Trophoblast cell (in vitro differentiated cells and primary cell): ENCODE results near the gene COL23A1.

Source experiments
- DNase-seq, 2 donors: peaks; one replicate each; pipeline ENCODE4 v3.0.0-alpha.2; 2016
- H2AFZ ChIP-seq: 2 replicates; pipeline ENCODE4 v1.6.1; 2013; ENCODE audit warnings: low read length, moderate library complexity, mild to moderate bottlenecking; ENCODE audit not compliant: insufficient read depth, poor library complexity
- H2AK5ac ChIP-seq: 2 replicates; pipeline ENCODE4 v1.6.1; 2013; ENCODE audit warnings: mild to moderate bottlenecking, low read length
- H2BK120ac ChIP-seq: 2 replicates; pipeline ENCODE4 v1.6.1; 2013; ENCODE audit warnings: low read length, mild to moderate bottlenecking, moderate library complexity; ENCODE audit not compliant: insufficient read depth, poor library complexity
- H2BK12ac ChIP-seq: 2 replicates; pipeline ENCODE4 v1.6.1; 2013; ENCODE audit warnings: mild to moderate bottlenecking, low read length, moderate library complexity
- H2BK5ac ChIP-seq: 2 replicates; pipeline ENCODE4 v1.6.1; 2013; ENCODE audit warnings: low read length, low read depth, moderate library complexity, mild to moderate bottlenecking; ENCODE audit not compliant: poor library complexity
- H3K14ac ChIP-seq: 2 replicates; pipeline ENCODE4 v1.6.1; 2013; ENCODE audit warnings: mild to moderate bottlenecking, low read length
- H3K18ac ChIP-seq: 2 replicates; pipeline ENCODE4 v1.6.1; 2013; ENCODE audit warnings: mild to moderate bottlenecking, low read length
- H3K23ac ChIP-seq: 2 replicates; pipeline ENCODE4 v1.6.1; 2013; ENCODE audit warnings: low read length
- H3K27ac ChIP-seq: 2 replicates; pipeline ENCODE4 v1.5.1; 2013; ENCODE audit warnings: low read depth, mild to moderate bottlenecking, inconsistent platforms, low read length, moderate library complexity
- H3K27me3 ChIP-seq: 2 replicates; pipeline ENCODE4 v1.6.1; 2013; ENCODE audit warnings: inconsistent platforms, mild to moderate bottlenecking, low read length, moderate library complexity; ENCODE audit not compliant: insufficient read depth
- H3K36me3 ChIP-seq, 2 experiments: 1 replicate in 1 of 2; 2 replicates in 1 of 2; pipeline ENCODE4 v1.6.1; 2013; ENCODE audit warnings: low read length in 2 of 2, mild to moderate bottlenecking in 2 of 2, moderate library complexity in 1 of 2; ENCODE audit not compliant: insufficient read depth in 2 of 2, control insufficient read depth in 1 of 2
- H3K4ac ChIP-seq: 2 replicates; pipeline ENCODE4 v1.6.1; 2013; ENCODE audit warnings: low read depth, mild to moderate bottlenecking, low read length, moderate library complexity
- H3K4me1 ChIP-seq, 2 experiments: 1 replicate in 1 of 2; 2 replicates in 1 of 2; pipeline ENCODE4 v1.6.1; 2013; ENCODE audit warnings: low read length in 2 of 2, mild to moderate bottlenecking in 2 of 2, moderate library complexity in 1 of 2; ENCODE audit not compliant: insufficient read depth in 2 of 2, control insufficient read depth in 1 of 2
- H3K4me2 ChIP-seq: 2 replicates; pipeline ENCODE4 v1.6.1; 2013; ENCODE audit warnings: inconsistent platforms, mild to moderate bottlenecking, low read length, moderate library complexity
- H3K4me3 ChIP-seq: 2 replicates; pipeline ENCODE4 v1.5.1; 2013; ENCODE audit warnings: mild to moderate bottlenecking, low read depth, low read length, inconsistent platforms
- H3K79me1 ChIP-seq: one replicate; pipeline ENCODE4 v1.6.1; 2013; ENCODE audit warnings: low read length
- H3K79me2 ChIP-seq: 2 replicates; pipeline ENCODE4 v1.6.1; 2013; ENCODE audit warnings: low read length, mild to moderate bottlenecking; ENCODE audit not compliant: control insufficient read depth, insufficient read depth, poor library complexity
- H3K9ac ChIP-seq: 2 replicates; pipeline ENCODE4 v1.6.1; 2013; ENCODE audit warnings: mild to moderate bottlenecking, low read length
- H3K9me3 ChIP-seq: 2 replicates; pipeline ENCODE4 v1.6.1; 2013; ENCODE audit warnings: low read depth, mild to moderate bottlenecking, control low read depth, inconsistent platforms, low read length; ENCODE audit not compliant: insufficient read depth
- H4K12ac ChIP-seq: 2 replicates; pipeline ENCODE4 v1.6.1; 2013; ENCODE audit warnings: low read depth, mild to moderate bottlenecking, low read length, moderate library complexity
- H4K8ac ChIP-seq: 2 replicates; pipeline ENCODE4 v1.6.1; 2013; ENCODE audit warnings: low read depth, mild to moderate bottlenecking, low read length, moderate library complexity
- H4K91ac ChIP-seq: one replicate; pipeline ENCODE4 v1.6.1; 2013; ENCODE audit warnings: low read depth, mild to moderate bottlenecking, low read length, moderate library complexity
- WGBS: extraction: QIAGEN DNeasy Blood & Tissue Kit; methylation state at CpG from one replicate; pipeline ENCODE4 v1.1.7; 2013; ENCODE audit warnings: missing lambda C conversion rate; ENCODE audit not compliant: insufficient read length, insufficient coverage; ENCODE audit errors: extremely low coverage; 5-methylcytosine and 5-hydroxymethylcytosine counted together

Gene COL23A1

GRCh38 chr5:178396796-178397720 lies 193.1 kb downstream of the COL23A1 start:
- no peak overlapping the region for H3K4ac ChIP-seq
- H4K8ac ChIP-seq: no peak overlapping the region
- no peak overlapping the region for H4K91ac ChIP-seq
- no peak overlapping the region for H3K27ac ChIP-seq
- H3K36me3 ChIP-seq: no peaks in the 10 kb centered on the region
- no peaks in the 10 kb centered on the region for H3K79me1 ChIP-seq
- no peak overlapping the region for H3K9ac ChIP-seq
- H3K27me3 ChIP-seq: no peaks in the 10 kb centered on the region
- no peak overlapping the region for H3K23ac ChIP-seq
- no CpG with 5 or more reads among the region's 33 CpGs for WGBS
- H3K9me3 ChIP-seq: no peaks in the 10 kb centered on the region
- H2AK5ac ChIP-seq: no peak overlapping the region
- DNase-seq: no peak
- no peak overlapping the region for H2AFZ ChIP-seq
- H3K14ac ChIP-seq: no peak overlapping the region
- no peaks in the 10 kb centered on the region for H3K79me2 ChIP-seq
- H3K4me1 ChIP-seq: no peaks in the 10 kb centered on the region
- H3K18ac ChIP-seq: no peak overlapping the region
- no peak overlapping the region for H2BK12ac ChIP-seq
- H3K4me3 ChIP-seq: no peak overlapping the region
- no peak overlapping the region for H2BK120ac ChIP-seq
- H4K12ac ChIP-seq: no peak overlapping the region
- no peak overlapping the region for H3K4me2 ChIP-seq
- H2BK5ac ChIP-seq: no peak overlapping the region

GRCh38 chr5:178394074-178394473 lies 196.1 kb downstream of the COL23A1 start:
- DNase-seq: no peak
- Histone ChIP-seq H3K27ac (no peak overlapping the region), H4K12ac (no peak overlapping the region), H2AK5ac (no peak overlapping the region), H3K23ac (no peak overlapping the region), H3K18ac (no peak overlapping the region), H2AFZ (no peak overlapping the region), H3K4me2 (no peak overlapping the region), H3K4ac (no peak overlapping the region), H3K9ac (no peak overlapping the region), H2BK120ac (no peak overlapping the region), H2BK12ac (no peak overlapping the region), H3K36me3 (no peaks in the 10 kb centered on the region), H3K27me3 (no peaks in the 10 kb centered on the region), H4K91ac (no peak overlapping the region), H3K79me1 (no peaks in the 10 kb centered on the region), H3K4me1 (no peaks in the 10 kb centered on the region), H3K9me3 (no peaks in the 10 kb centered on the region), H4K8ac (no peak overlapping the region), H3K14ac (no peak overlapping the region), H3K79me2 (no peaks in the 10 kb centered on the region), H2BK5ac (no peak overlapping the region), H3K4me3 (no peak overlapping the region)
- no CpG with 5 or more reads among the region's 3 CpGs for WGBS

- Histone ChIP-seq H3K79me2 (no peaks in the 10 kb centered on the region), H4K91ac (no peak overlapping the region), H3K9me3 (no peaks in the 10 kb centered on the region), H3K4ac (no peak overlapping the region), H2BK120ac (no peak overlapping the region), H3K36me3 (no peaks in the 10 kb centered on the region), H3K23ac (no peak overlapping the region), H2BK5ac (no peak overlapping the region), H2AFZ (no peak overlapping the region), H4K8ac (no peak overlapping the region), H3K27me3 (no peaks in the 10 kb centered on the region), H3K9ac (no peak overlapping the region), H3K4me2 (no peak overlapping the region), H3K79me1 (no peaks in the 10 kb centered on the region), H3K14ac (no peak overlapping the region), H2AK5ac (no peak overlapping the region), H2BK12ac (no peak overlapping the region), H3K18ac (no peak overlapping the region), H3K27ac (no peak overlapping the region), H3K4me1 (no peaks in the 10 kb centered on the region), H3K4me3 (no peak overlapping the region), H4K12ac (no peak overlapping the region)
- DNase-seq: peak in 1 of 2 donors; percentile 19
- no CpG with 5 or more reads among the region's 11 CpGs for WGBS
Measured at GRCh38 chr5:178392931-178393394, 197.2 kb downstream of the COL23A1 start.

GRCh38 chr5:178392386-178392785 lies 197.8 kb downstream of the COL23A1 start:
- Histone ChIP-seq H2BK12ac (no peak overlapping the region), H2AK5ac (no peak overlapping the region), H3K27ac (no peak overlapping the region), H3K27me3 (no peaks in the 10 kb centered on the region), H3K23ac (no peak overlapping the region), H3K4me2 (no peak overlapping the region), H3K9ac (no peak overlapping the region), H3K4me3 (no peak overlapping the region), H2BK5ac (no peak overlapping the region), H3K4ac (no peak overlapping the region), H2AFZ (no peak overlapping the region), H3K18ac (no peak overlapping the region), H2BK120ac (no peak overlapping the region), H4K12ac (no peak overlapping the region), H3K79me1 (no peaks in the 10 kb centered on the region), H3K9me3 (no peaks in the 10 kb centered on the region), H4K91ac (no peak overlapping the region), H3K4me1 (no peaks in the 10 kb centered on the region), H4K8ac (no peak overlapping the region), H3K36me3 (no peaks in the 10 kb centered on the region), H3K14ac (no peak overlapping the region), H3K79me2 (no peaks in the 10 kb centered on the region)
- no CpG with 5 or more reads among the region's 7 CpGs for WGBS
- DNase-seq: no peak
